ENCODE results near the gene PSMD9. TPM values are rescaled to one million over a fixed set of nuclear protein-coding genes. Genes with fewer than 3 reads are reported as not detected.
"Not testable (repeated sequence)": the region's sequence is repeated elsewhere in the genome, so short reads cannot be mapped to it uniquely, and the experiment has no call there.

PSMD9 gene
- total RNA-seq, 4 donors from 2014 or later = 21.7 to 57.3 (median 46.2) TPM

GRCh38 chr12:121918679-121919038, 30.1 kb downstream of the PSMD9 start:
- Histone ChIP-seq H3K4me3 (peak overlapping the region; percentile 20 to 56 (median 37)), H3K27me3 (no peaks in the 10 kb centered on the region), H3K9me3 (no peaks in the 10 kb centered on the region), H3K4me1 (peaks cover 3 to 12% (median 8%) of the 10 kb centered on the region in 4 donors), H3K27ac (peak overlapping the region; percentile 14 to 63 (median 41)), H3K36me3 (peaks cover 0 to 18% (median 8%) of the 10 kb centered on the region in 4 donors)
- intact Hi-C loops (cut with DNase I; ENCODE audit: low total_unique reads) = no loop called here
- 32% methylated on average over 21 of the region's 22 CpGs; no CpG with 5 or more reads in 1 of the 2 donors for WGBS, 2 donors (ENCODE audit: low coverage in 1 of 2)
- DNase-seq = no peak
- TF ChIP-seq POLR2A (IDR thresholded peaks at IDR 0.05) = no peak
- no peak for TF ChIP-seq EP300 (IDR thresholded peaks at IDR 0.05; ENCODE audit: low read depth)
- no peak for TF ChIP-seq POLR2AphosphoS5 (IDR thresholded peaks at IDR 0.05)
- TF ChIP-seq CTCF (IDR thresholded peaks at IDR 0.05) = no peak
- in situ Hi-C loops (cut with MboI; ENCODE audit: low pct_ligation_motif_present in 1 of 4, low pct_unique_long_range_greater_than_20kb in 1 of 4, low sequenced_read_pairs in 3 of 4) = loop anchor here in 1 of 4 donors (25.0 kb wide), 1 partner anchor 269 kb away; the partner anchor contains the start of gene LRRC43

GRCh38 chr12:121921066-121921465, 32.5 kb downstream of the PSMD9 start:
- Histone ChIP-seq H3K4me1 (peaks cover 3 to 15% (median 8%) of the 10 kb centered on the region in 4 donors), H3K9me3 (no peaks in the 10 kb centered on the region), H3K4me3 (no peak overlapping the region), H3K27ac (no peak overlapping the region), H3K36me3 (peaks cover 0 to 9% (median 2%) of the 10 kb centered on the region in 4 donors), H3K27me3 (no peaks in the 10 kb centered on the region)
- WGBS, 2 donors (ENCODE audit: low coverage in 1 of 2) = 90% methylated on average over 2 of the region's 2 CpGs
- in situ Hi-C loops (cut with MboI; ENCODE audit: low pct_ligation_motif_present in 1 of 4, low pct_unique_long_range_greater_than_20kb in 1 of 4, low sequenced_read_pairs in 3 of 4) (loop anchor here in 1 of 4 donors (25.0 kb wide), 1 partner anchor 266 kb away; the partner anchor contains the start of gene LRRC43), intact Hi-C loops (cut with DNase I; ENCODE audit: low total_unique reads) (no loop called here)
- DNase-seq = no peak
- TF ChIP-seq POLR2AphosphoS5 (IDR thresholded peaks at IDR 0.05) = no peak

GRCh38 chr12:121925358-121925695, 36.7 kb downstream of the PSMD9 start:
- H3K4me3 ChIP-seq = no peak overlapping the region

GRCh38 chr12:121926874-121927706, 38.5 kb downstream of the PSMD9 start:
- Histone ChIP-seq H3K4me3 (no peak overlapping the region), H3K4me1 (peaks cover 0 to 3% (median 0%) of the 10 kb centered on the region in 4 donors), H3K27me3 (no peaks in the 10 kb centered on the region), H3K36me3 (no peaks in the 10 kb centered on the region), H3K9me3 (no peaks in the 10 kb centered on the region), H3K27ac (no peak overlapping the region)
- in situ Hi-C loops (cut with MboI; ENCODE audit: low pct_ligation_motif_present in 1 of 4, low pct_unique_long_range_greater_than_20kb in 1 of 4, low sequenced_read_pairs in 3 of 4) (no loop called here), intact Hi-C loops (cut with DNase I; ENCODE audit: low total_unique reads) (no loop called here)
- DNase-seq = no peak
- TF ChIP-seq EP300 (IDR thresholded peaks at IDR 0.05; ENCODE audit: low read depth) (no peak), CTCF (IDR thresholded peaks at IDR 0.05) (no peak), POLR2AphosphoS5 (IDR thresholded peaks at IDR 0.05) (no peak)
- 72 to 76% methylated on average over 6 to 7 of the region's 7 CpGs for WGBS, 2 donors (ENCODE audit: low coverage in 1 of 2)

More at GRCh38 chr12:121925358-121925695, 36.7 kb downstream of the PSMD9 start:
- no peaks in the 10 kb centered on the region for H3K36me3 ChIP-seq
- H3K4me1 ChIP-seq = peaks cover 0 to 3% (median 0%) of the 10 kb centered on the region in 4 donors
- H3K27me3 ChIP-seq = no peaks in the 10 kb centered on the region
- intact Hi-C loops (cut with DNase I; ENCODE audit: low total_unique reads) (no loop called here), in situ Hi-C loops (cut with MboI; ENCODE audit: low pct_ligation_motif_present in 1 of 4, low pct_unique_long_range_greater_than_20kb in 1 of 4, low sequenced_read_pairs in 3 of 4) (no loop called here)
- H3K9me3 ChIP-seq = no peaks in the 10 kb centered on the region
- WGBS, 2 donors (ENCODE audit: low coverage in 1 of 2) = 55 to 57% methylated on average over 5 to 7 of the region's 7 CpGs
- H3K27ac ChIP-seq = peak overlapping the region; percentile 11 to 58 (median 52)
- no peak for DNase-seq
- TF ChIP-seq EP300 (IDR thresholded peaks at IDR 0.05; ENCODE audit: low read depth) = no peak

- H3K4me1 ChIP-seq = peaks cover 0 to 3% (median 0%) of the 10 kb centered on the region in 4 donors
- in situ Hi-C loops (cut with MboI; ENCODE audit: low pct_ligation_motif_present in 1 of 4, low pct_unique_long_range_greater_than_20kb in 1 of 4, low sequenced_read_pairs in 3 of 4) (no loop called here), intact Hi-C loops (cut with DNase I; ENCODE audit: low total_unique reads) (no loop called here)
- no peaks in the 10 kb centered on the region for H3K9me3 ChIP-seq
- no peak for TF ChIP-seq POLR2AphosphoS5 (IDR thresholded peaks at IDR 0.05)
- no peak for DNase-seq
- no peaks in the 10 kb centered on the region for H3K27me3 ChIP-seq
- no peak overlapping the region for H3K4me3 ChIP-seq
- 62 to 73% methylated on average over 5 of the region's 5 CpGs for WGBS, 2 donors (ENCODE audit: low coverage in 1 of 2)
- H3K36me3 ChIP-seq = no peaks in the 10 kb centered on the region
- no peak overlapping the region for H3K27ac ChIP-seq
Observed at GRCh38 chr12:121927813-121928212, 39.2 kb downstream of the PSMD9 start.

GRCh38 chr12:121929545-121929944, 41.0 kb downstream of the PSMD9 start:
- H3K36me3 ChIP-seq; in situ Hi-C loops (cut with MboI; ENCODE audit: low pct_ligation_motif_present in 1 of 4, low pct_unique_long_range_greater_than_20kb in 1 of 4, low sequenced_read_pairs in 3 of 4); intact Hi-C loops (cut with DNase I; ENCODE audit: low total_unique reads); H3K27ac ChIP-seq; H3K4me3 ChIP-seq; H3K9me3 ChIP-seq; H3K4me1 ChIP-seq; H3K27me3 ChIP-seq; DNase-seq: not testable (repeated sequence)
- WGBS, 2 donors (ENCODE audit: low coverage in 1 of 2) = 95 to 97% methylated on average over 6 to 7 of the region's 7 CpGs

Measured in transverse colon (tissue), 4 donors.